ENCODE measurements around the gene GDI2.
"Not testable (repeated sequence)": the region's sequence is repeated elsewhere in the genome, so short reads cannot be mapped to it uniquely, and the experiment has no call there.

Gene GDI2

DNA sequence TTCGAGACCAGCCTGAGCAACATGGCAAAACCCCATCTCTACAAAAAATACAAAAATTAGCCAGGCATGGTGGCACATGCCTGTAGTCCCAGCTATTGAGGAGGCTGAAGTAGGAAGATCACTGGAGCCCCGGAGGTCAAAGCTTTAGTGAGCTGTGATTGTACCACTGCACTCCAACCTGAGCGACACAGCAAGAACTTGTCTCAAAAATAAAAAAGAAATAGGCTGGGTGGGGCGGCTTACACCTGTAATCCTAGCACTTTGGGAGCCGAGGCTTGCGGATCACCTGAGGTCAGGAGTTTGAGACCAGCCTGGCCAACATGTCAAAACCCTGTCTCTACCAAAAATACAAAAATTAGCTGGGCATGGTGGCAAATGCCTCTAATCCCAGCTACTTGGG is 13.3 kb upstream of the GDI2 start:
- not testable (repeated sequence) for DNase-seq

DNA sequence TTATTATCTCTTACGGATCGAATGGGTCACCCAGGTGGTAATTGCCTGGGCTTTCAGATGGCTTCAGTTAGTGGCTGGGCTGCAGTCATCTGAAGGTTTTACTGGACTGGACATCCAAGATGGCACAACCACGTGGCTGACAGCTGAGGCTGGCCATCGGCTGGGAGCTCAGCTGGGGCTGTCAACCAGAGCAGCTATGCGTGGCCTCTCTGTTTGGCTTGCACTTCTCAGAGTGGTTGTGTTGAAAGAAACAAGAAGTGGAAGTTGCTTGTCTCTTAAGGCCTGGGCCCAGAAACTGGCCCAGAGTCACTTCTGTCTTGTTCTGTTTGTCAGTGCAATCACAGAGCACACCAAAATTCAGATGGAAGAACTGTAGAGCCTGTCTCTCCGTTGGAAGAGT is 5.7 kb upstream of the GDI2 start:
- DNase-seq, result peak; percentile 43

DNA sequence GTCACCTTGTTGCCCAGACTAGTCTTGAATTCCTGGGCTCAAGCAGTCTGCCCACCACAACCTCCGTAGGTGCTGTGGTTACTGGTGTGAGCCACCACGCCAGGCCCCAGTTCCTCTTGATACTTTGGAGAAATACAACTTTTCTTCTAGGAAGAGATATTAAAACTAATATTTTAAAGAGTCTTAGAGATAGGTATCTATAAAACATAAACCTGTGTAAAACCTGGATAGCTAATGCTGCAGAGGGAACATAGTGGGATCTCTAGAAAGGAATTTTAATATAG is 4.8 kb upstream of the GDI2 start:
- DNase-seq, result no peak

DNA sequence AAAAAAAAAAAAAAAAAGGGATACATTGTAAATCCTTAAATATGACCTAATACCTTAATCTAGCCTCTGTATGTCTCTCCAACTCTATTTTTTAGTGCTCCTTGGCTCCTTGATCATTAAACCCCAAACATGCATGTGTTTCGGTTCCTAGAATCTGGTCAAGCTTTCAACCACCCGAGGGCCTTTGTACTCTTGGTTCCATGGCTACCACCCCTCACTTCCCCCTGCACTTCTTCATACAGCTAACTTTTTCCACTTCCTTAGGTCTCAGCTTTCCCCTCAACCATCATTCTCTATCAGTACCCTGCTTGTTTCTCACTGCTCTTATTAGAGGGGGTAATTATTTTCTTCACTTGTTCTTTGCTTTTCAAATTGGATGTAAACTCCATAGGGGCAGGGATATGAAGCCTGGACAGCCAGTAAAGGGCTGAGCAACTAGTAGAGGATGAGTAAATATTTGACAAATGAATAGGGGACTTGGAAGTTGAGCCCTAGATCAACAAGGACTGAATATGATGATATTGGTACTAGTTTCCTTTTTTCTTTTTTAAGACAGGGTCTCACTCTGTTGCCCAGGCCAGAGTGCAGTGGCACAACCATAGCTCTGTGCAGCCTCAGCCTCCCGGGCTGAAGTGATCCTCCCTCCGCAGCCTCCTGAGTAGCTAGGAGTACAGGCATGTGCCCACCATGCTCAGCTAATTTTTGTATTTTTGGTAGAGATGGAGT is 4.3 kb upstream of the GDI2 start:
- peak; percentile 24 for DNase-seq

DNA sequence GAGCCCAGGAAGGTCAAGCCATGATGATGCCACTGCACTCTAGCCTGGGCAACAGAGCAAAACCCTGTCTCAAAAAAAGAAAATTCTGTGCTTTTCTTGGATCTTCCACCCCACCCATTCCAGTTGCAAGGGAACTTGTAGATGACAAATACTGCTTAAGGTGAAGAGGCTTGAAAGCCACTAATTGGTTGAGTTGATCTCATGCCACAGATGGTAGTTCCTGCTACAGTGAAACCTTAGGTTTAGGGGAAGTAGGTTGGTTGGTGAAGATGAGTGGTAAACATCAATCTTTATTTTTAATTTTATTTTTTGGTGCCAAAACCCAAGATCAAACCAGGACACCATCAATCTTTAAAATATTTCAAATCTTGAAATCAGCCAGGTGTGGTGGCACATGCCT is 2.9 kb upstream of the GDI2 start:
- DNase-seq, result no peak

GRCh38 chr10:5814110-5815107 is 1.2 kb upstream of the GDI2 start:
- DNase-seq, result no peak

- no peak for DNase-seq
Measured at GRCh38 chr10:5813091-5813340, 218 bp downstream of the GDI2 start.

DNA sequence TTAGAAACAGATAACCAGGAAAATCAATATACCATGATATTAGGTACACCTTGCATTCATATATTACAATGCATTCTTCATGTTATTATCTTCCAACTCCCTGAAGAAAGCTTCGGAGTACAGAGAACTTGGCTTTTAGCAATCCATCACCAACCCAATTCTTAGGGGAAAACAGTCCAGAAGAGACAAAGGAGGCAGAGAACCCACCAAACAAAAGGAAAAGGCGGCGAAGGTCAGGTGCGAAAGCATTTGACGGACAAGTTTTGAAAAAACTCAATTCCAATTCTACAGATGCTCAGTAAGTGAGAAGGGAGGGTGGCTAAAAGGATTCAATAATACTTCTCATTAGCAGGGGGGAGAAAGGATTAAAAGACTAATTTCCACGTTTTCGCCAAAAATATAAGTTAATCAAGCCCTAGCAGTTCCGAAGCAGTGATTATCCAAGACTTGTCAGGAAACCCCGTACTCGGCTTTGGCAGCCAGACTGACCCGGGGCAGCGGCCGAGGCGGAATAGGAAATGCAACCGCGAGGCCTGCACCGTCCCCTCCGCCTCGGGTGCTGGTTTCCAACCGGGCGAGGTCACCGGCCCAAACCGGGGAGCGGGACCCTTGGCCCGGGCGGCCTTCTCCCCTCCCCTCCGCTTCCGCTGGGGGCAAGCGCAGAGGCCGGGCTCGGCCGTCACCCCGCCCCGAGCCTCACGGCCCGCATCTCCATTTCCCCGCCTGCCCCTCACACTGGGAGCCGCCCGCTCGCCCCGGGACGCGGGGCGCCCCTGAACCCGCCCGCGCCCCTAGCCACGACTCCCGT is 747 bp downstream of the GDI2 start:
- peak; percentile 36 for DNase-seq

DNA sequence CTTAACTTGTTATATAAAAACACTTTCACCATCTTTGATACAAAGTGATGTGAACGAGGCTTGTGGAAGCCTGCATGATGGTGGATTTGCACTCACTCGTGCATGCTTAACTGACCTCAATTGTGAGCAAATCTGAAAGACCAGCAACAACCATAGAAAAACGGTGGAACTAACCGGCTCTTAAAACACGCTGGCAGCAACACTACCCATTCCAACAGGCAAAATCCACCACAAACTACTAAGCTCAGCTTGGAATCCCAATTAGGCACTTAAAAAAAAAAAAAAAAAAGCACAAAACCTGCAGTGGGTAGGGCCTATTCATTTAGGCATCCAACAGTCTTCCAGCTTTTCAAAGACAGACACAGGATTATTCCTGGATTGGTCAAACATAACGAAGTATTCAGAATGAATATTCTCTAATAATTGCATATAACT is 1.8 kb downstream of the GDI2 start:
- no peak for DNase-seq

GRCh38 chr10:5810225-5810624 is 3.0 kb downstream of the GDI2 start:
- no peak for DNase-seq

DNA sequence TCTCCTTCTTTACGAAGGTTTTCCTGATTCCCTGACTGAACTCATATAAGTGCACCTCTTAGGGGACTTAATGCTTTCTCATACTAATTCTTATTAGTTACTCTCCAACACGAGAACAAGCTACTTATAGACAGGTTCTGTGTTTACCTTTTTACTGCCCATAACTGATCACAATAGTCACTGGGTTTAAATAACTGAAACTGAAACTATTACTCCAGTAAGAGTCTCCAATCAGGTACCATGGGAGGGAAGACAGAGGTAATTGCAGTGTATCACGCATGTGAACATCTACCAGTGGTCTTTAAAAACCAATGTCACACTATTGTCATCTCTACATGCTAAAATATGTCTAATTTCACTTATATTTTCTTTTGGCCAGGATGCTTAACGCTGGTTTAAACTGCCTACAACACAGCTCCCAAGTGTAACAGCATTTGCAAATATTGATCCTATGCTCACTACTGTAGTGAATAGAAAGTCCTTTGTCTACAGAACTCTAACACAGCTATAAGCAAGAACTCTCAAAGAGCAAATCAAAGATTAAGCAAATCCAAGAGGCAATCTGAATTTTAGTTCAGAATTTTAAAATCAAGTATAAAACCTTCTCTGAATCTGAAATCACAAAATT is 3.6 kb downstream of the GDI2 start:
- no peak for DNase-seq

- DNase-seq, result not testable (repeated sequence)
Measured at GRCh38 chr10:5808783-5809392, 4.3 kb downstream of the GDI2 start.

- no peak for DNase-seq
Measured at GRCh38 chr10:5806745-5807144, 6.5 kb downstream of the GDI2 start.

GRCh38 chr10:5805711-5806110 is 7.5 kb downstream of the GDI2 start:
- DNase-seq, result no peak

DNA sequence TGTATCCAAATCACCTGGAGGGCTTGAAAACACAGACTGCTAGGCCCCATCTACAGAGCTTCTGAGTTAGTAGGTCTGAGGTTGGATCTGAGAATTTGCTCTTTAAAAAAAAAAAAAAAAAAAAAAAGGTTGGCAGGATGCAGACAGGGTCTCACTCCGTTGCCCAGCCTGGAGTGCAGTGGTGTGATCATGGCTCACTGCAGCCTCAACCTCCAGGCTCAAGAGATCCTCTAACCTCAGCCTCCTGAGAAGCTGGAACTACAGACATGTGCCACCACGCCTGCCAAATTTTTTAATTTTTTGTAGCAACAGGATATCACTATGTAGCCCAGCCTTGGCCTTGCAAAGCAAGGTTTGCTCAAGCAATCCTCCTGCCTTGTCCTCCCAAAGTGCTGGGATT is 8.0 kb downstream of the GDI2 start:
- no peak for DNase-seq

- no peak for DNase-seq
Measured at GRCh38 chr10:5804386-5804785, 8.8 kb downstream of the GDI2 start.

DNA sequence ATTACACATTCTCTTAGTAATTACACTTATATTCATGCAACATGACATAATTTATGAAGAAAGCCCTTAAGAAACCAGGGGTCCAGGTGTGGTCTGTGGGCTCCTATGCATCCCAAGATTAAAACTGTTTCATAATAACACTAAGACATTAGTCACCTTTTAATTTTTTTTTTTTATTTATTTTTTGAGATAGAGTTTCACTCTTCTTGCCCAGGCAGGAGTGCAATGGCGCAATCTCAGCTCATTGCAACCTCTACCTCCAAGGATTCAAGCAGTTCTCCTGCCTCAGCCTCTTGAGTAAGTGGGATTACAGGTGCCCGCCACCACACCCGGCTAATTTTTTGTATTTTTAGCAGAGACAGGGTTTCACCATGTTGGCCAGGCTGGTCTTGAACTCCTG is 12.5 kb downstream of the GDI2 start:
- no peak for DNase-seq

- DNase-seq, result no peak
Measured at GRCh38 chr10:5794236-5794635, 19.0 kb downstream of the GDI2 start.

DNA sequence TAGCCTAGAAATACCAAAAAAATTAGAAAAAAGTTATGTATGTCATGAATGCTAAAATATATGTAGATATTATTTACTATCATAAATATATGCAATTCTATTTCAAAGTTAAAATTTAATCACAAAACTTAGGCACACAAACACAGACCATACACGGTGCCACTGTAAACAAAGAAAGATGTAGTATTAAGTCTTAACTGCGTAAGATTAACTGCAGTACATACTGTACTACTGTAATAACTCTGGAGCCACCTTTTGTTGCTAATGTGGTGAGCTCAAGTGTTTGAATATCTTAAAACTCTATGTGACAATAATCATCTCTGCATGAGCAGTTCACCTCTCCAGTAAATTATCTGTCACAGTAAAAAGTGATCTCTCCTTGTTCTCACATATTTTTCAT is 23.6 kb downstream of the GDI2 start:
- DNase-seq, result no peak

GRCh38 chr10:5788969-5789368 is 24.3 kb downstream of the GDI2 start:
- no peak for DNase-seq

- no peak for DNase-seq
Measured at GRCh38 chr10:5783300-5783699, 29.9 kb downstream of the GDI2 start.

- DNase-seq, result no peak
Measured at GRCh38 chr10:5782174-5782573, 31.1 kb downstream of the GDI2 start.

GRCh38 chr10:5779730-5780129 is 33.5 kb downstream of the GDI2 start:
- DNase-seq, result no peak

Data from CD4-positive, alpha-beta T cell treated with Interferon gamma for 1 hour (primary cell).